ENCODE data around the gene GRIN1.

GRCh38 chr9:137214620-137215019, 75.7 kb downstream of the GRIN1 start:
- TF ChIP-seq CTCF (IDR thresholded peaks at IDR 0.05; ENCODE audit: poor library complexity) (no peak), EZH2 (IDR thresholded peaks at IDR 0.05; ENCODE audit: borderline replicate concordance) (no peak)

Data from hepatocyte (in vitro differentiated cells).